ENCODE data around the gene PTPRU.

Gene PTPRU

DNA sequence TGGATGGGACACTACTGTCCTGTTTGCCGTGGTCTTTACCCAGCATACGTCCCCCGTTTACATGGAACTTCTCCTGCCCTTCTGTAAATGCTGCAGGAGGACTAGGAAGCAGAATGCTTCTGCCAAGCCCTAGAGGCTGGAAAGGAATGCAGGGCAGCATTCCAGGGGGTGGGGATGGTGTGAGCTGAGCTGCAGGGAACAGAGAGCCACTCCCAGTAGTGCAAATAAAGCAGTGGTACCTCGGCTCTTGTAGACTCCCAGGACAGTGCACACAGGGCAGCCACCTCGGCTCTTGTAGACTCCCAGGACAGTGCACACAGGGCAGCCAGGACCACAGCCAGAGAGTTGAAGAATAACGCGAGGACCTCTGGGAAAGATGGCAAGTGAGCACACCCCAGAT, 35.4 kb downstream of the PTPRU start:
- H3K27ac ChIP-seq: no peak overlapping the region
- TF ChIP-seq, protein P1, sequence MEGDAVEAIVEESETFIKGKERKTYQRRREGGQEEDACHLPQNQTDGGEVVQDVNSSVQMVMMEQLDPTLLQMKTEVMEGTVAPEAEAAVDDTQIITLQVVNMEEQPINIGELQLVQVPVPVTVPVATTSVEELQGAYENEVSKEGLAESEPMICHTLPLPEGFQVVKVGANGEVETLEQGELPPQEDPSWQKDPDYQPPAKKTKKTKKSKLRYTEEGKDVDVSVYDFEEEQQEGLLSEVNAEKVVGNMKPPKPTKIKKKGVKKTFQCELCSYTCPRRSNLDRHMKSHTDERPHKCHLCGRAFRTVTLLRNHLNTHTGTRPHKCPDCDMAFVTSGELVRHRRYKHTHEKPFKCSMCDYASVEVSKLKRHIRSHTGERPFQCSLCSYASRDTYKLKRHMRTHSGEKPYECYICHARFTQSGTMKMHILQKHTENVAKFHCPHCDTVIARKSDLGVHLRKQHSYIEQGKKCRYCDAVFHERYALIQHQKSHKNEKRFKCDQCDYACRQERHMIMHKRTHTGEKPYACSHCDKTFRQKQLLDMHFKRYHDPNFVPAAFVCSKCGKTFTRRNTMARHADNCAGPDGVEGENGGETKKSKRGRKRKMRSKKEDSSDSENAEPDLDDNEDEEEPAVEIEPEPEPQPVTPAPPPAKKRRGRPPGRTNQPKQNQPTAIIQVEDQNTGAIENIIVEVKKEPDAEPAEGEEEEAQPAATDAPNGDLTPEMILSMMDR (IDR thresholded peaks at IDR 0.05): no peak
- no peaks in the 10 kb centered on the region for H3K9me3 ChIP-seq
- H3K27me3 ChIP-seq: peaks cover 57% of the 10 kb centered on the region
- no peaks in the 10 kb centered on the region for H3K4me1 ChIP-seq (ENCODE audit: control insufficient read depth in 1 of 2, insufficient read depth in 1 of 2, low read depth in 1 of 2, low read length in 1 of 2)
- no peaks in the 10 kb centered on the region for H3K36me3 ChIP-seq
- H3K4me3 ChIP-seq (ENCODE audit: low read depth in 1 of 2, low read length in 1 of 2): no peak overlapping the region

DNA sequence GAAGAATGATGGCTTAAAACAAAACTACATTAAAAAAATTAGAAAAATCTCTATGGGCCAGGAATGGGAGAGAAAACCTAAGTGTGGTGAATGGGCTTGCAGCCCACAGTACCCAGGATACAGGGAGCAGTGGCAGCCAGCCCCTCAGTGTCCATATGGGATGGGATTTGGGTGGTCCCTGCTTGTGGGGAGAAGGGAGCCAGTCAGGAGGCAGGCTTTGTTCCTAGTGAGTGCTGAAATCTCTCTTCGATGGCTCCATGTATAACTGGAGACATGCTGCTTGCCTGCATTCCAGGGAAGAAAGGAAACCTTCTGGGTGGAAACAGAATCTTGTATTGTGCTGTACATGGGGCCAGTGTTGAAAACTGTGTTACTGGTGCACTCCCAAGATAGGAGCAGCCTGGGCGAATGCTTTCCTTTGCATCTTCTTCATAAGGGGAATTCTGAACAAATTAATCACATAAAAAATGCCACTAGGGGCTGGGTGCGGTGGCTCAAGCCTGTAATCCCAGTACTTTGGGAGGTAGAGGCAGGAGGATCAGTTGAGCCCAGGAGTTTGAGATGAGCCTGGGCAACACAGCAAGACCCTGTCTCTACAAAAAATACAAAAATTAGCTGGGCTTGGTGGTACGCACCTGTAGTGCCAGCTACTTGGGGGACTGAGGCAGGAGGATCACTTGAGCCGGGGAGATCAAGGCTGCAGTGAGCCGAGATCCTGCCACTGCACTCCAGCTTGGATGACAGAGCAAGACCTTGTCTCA, 36.0 kb downstream of the PTPRU start:
- TF ChIP-seq, protein P1 (IDR thresholded peaks at IDR 0.05): no peak

DNA sequence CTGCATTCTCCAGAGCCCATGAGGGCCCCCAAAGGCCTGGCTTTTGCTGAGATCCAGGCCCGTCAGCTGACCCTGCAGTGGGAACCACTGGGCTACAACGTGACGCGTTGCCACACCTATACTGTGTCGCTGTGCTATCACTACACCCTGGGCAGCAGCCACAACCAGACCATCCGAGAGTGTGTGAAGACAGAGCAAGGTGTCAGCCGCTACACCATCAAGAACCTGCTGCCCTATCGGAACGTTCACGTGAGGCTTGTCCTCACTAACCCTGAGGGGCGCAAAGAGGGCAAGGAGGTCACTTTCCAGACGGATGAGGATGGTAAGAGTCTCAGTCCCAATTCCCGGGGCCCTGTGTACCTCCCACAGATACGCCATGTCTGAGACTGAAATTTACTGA, 39.1 kb downstream of the PTPRU start:
- H3K27ac ChIP-seq: no peak overlapping the region
- no peaks in the 10 kb centered on the region for H3K4me1 ChIP-seq (ENCODE audit: control insufficient read depth in 1 of 2, insufficient read depth in 1 of 2, low read depth in 1 of 2, low read length in 1 of 2)
- H3K9me3 ChIP-seq: no peaks in the 10 kb centered on the region
- H3K27me3 ChIP-seq: peaks cover 22% of the 10 kb centered on the region
- no peak overlapping the region for H3K4me3 ChIP-seq (ENCODE audit: low read depth in 1 of 2, low read length in 1 of 2)
- TF ChIP-seq, protein P1 (IDR thresholded peaks at IDR 0.05): no peak
- H3K36me3 ChIP-seq: no peaks in the 10 kb centered on the region

More for the DNA sequence above, 36.0 kb downstream of the PTPRU start:
- no peak overlapping the region for H3K27ac ChIP-seq
- H3K4me3 ChIP-seq (ENCODE audit: low read depth in 1 of 2, low read length in 1 of 2): no peak overlapping the region
- no peaks in the 10 kb centered on the region for H3K36me3 ChIP-seq
- H3K27me3 ChIP-seq: peaks cover 51% of the 10 kb centered on the region
- no peaks in the 10 kb centered on the region for H3K9me3 ChIP-seq
- no peaks in the 10 kb centered on the region for H3K4me1 ChIP-seq (ENCODE audit: control insufficient read depth in 1 of 2, insufficient read depth in 1 of 2, low read depth in 1 of 2, low read length in 1 of 2)

DNA sequence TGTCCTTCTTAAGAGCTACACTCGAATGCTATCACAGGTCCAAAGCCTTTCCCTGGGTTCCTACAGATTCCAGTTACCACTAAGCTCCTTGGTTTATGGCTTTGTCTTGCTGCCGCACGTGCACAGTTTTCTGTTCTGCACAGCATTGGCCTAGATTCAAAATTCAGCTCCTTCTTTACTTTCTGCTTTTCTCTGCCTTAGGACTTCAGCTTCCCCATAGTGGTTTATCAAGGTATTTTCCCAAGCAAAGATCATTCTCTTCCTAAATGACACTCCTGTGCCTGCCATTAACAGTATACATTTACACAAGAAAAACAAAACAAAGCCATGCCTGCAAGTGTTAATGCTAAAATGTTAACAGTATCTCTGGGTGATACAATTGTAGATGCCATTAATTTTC, 41.8 kb downstream of the PTPRU start:
- no peaks in the 10 kb centered on the region for H3K27me3 ChIP-seq
- TF ChIP-seq, protein P1 (IDR thresholded peaks at IDR 0.05): no peak

DNA sequence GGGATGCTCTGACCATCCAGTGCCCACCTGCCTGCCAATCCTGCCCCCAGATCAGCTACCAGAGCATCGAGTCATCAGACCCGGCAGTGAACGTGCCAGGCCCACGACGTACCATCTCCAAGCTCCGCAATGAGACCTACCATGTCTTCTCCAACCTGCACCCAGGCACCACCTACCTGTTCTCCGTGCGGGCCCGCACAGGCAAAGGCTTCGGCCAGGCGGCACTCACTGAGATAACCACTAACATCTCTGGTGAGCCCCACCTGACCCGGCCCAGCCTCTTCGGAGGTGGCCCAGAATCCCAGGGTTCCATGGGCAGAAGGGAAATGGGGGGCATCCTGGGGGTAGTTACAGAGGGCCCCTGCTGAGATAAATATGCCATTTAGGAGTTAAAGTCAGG, 43.1 kb downstream of the PTPRU start:
- H3K4me1 ChIP-seq (ENCODE audit: control insufficient read depth in 1 of 2, insufficient read depth in 1 of 2, low read depth in 1 of 2, low read length in 1 of 2): no peaks in the 10 kb centered on the region
- no peak overlapping the region for H3K27ac ChIP-seq
- H3K36me3 ChIP-seq: no peaks in the 10 kb centered on the region
- TF ChIP-seq, protein P1 (IDR thresholded peaks at IDR 0.05): no peak
- H3K9me3 ChIP-seq: no peaks in the 10 kb centered on the region
- H3K27me3 ChIP-seq: no peaks in the 10 kb centered on the region
- no peak overlapping the region for H3K4me3 ChIP-seq (ENCODE audit: low read depth in 1 of 2, low read length in 1 of 2)

More for the DNA sequence above, 41.8 kb downstream of the PTPRU start:
- Histone ChIP-seq H3K36me3 (no peaks in the 10 kb centered on the region), H3K27ac (no peak overlapping the region), H3K9me3 (no peaks in the 10 kb centered on the region), H3K4me1 (ENCODE audit: control insufficient read depth in 1 of 2, insufficient read depth in 1 of 2, low read depth in 1 of 2, low read length in 1 of 2) (no peaks in the 10 kb centered on the region), H3K4me3 (ENCODE audit: low read depth in 1 of 2, low read length in 1 of 2) (no peak overlapping the region)
